ENCODE measurements around the gene ADARB2. TPM values are rescaled to one million over a fixed set of nuclear protein-coding genes. Genes with fewer than 3 reads are reported as not detected.

ADARB2 gene
- polyA plus RNA-seq, 6 donors from 2014 or later: 0.10 to 0.12 TPM; not detected in 4

DNA sequence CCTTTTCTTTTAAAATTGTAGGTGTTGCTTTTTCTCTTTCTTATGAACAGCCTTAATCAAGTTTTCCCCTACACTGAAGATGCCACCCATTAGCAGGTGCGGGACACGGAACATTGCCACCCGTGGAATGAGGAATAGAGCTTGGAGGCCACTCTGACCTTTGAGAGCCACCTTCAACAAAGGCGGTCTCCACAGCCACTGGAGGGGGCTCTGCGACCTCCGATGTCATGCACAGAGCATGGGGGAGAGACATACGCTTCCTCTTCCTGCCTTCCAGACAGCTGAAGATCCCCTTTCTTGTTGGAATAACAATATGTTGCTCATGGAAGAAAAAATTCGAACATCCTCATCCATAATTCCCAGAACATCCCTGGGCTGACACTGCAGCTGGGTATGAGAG, 39.1 kb downstream of the ADARB2 start:
- ATAC-seq (ENCODE audit: low read depth in 2 of 2) (no peak), DNase-seq (no peak)
- Mint-ChIP-seq H3K4me3 (no peak overlapping the region), H3K27me3 (peaks cover 32 to 56% (median 50%) of the 10 kb centered on the region in 3 donors), H3K4me1 (peaks cover 0 to 5% (median 4%) of the 10 kb centered on the region in 3 donors), H3K27ac (no peak overlapping the region), H3K36me3 (peaks cover 9% of the 10 kb centered on the region in 2 donors), H3K9me3 (peaks cover 0 to 4% (median 1%) of the 10 kb centered on the region in 7 donors)

DNA sequence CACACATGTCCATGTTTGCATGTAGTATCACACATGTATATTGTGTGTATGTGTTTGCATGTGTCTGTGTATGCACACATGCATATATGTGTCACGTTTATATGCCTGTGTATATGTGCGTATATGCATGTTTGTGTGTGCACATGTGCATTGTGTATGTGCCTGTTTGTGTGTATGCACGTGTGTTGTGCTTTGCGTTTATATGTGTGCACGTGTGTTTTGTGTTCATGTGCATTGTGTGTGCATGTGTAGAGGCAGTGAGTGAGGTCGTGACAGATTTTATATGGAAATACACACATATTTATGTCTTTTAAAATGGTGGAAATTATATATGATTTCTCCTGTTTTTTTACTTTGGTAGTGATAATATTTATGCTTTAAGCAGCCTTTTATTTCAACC, 41.2 kb downstream of the ADARB2 start:
- Mint-ChIP-seq H3K4me1 (peaks cover 0 to 4% (median 4%) of the 10 kb centered on the region in 3 donors), H3K4me3 (no peak overlapping the region), H3K27me3 (peaks cover 21 to 51% (median 43%) of the 10 kb centered on the region in 3 donors), H3K36me3 (no peaks in the 10 kb centered on the region), H3K27ac (no peak overlapping the region), H3K9me3 (peaks cover 0 to 4% (median 0%) of the 10 kb centered on the region in 7 donors)
- DNase-seq: no peak
- no peak for ATAC-seq (ENCODE audit: low read depth in 2 of 2)

DNA sequence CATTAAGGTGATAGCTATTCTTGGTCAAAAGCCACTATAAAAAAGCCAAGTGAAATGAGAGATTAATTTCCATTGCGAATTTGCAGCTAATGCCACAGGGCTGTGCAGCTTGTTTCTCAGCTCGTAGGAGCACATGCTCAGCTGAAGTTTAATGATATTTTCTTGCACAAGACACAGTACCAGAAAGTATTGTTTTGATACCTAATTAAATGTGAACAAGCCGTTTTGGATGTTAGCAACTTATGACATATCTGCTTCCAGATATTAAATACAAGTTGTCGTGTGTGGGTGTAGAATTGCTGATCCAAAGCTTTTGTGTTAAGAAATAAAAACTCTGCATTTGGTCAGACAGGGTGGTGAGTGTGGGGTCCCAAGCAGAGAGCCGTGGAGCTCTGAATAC, 47.2 kb downstream of the ADARB2 start:
- Mint-ChIP-seq H3K27me3 (peaks cover 40 to 56% (median 52%) of the 10 kb centered on the region in 3 donors), H3K27ac (no peak overlapping the region), H3K9me3 (peaks cover 0 to 4% (median 0%) of the 10 kb centered on the region in 7 donors), H3K36me3 (no peaks in the 10 kb centered on the region), H3K4me1 (peaks cover 0 to 4% (median 0%) of the 10 kb centered on the region in 3 donors), H3K4me3 (no peak overlapping the region)
- DNase-seq (no peak), ATAC-seq (ENCODE audit: low read depth in 2 of 2) (no peak)

DNA sequence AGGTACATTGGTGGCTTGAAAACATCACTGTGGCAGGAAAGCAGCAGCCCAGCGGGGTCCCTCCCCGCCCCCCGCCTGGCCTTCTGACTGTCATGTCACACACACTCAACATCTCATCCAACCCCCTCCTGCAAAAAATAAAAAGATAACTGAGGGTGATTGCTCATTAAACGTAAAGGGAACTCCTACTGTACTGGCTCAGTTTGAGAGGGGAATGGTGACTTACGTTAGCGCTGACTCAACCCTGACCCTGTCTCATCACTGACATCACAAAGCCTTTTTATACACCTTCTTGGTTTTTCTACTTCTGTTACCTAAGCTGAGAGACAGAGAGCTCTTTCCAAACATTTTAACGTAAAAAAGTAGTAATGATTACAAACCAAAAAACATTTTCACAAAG, 48.8 kb downstream of the ADARB2 start:
- Mint-ChIP-seq H3K27me3 (peaks cover 52 to 60% (median 56%) of the 10 kb centered on the region in 3 donors), H3K4me1 (no peaks in the 10 kb centered on the region), H3K9me3 (peaks cover 0 to 4% (median 0%) of the 10 kb centered on the region in 7 donors), H3K27ac (no peak overlapping the region), H3K4me3 (no peak overlapping the region), H3K36me3 (no peaks in the 10 kb centered on the region)
- ATAC-seq (ENCODE audit: low read depth in 2 of 2) (no peak), DNase-seq (no peak)

DNA sequence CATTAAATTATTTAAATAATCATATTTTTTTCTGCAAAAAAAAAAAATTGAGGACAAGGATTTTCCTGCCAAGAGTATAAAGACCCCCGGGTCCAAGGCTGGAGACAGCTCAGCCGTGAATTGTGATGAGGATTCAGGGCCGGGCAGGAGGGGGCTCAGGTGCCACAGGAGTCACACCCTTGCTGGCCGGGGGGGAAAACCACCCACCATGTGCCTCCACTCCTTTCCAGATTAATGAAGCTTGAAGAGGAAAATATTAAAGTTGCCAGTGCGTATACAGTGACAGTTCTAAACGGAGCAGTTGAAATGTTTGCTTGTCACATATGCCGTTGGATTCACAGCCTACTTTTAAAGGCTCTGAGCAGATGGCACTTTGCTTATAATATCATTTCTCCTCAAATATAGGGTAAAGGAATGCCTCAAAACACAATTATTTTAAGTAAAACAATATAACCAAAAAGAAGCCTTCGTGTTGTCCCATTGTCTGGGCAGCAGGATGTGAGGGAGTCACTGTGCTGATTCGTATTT, 49.6 kb downstream of the ADARB2 start:
- peaks cover 60 to 67% (median 62%) of the 10 kb centered on the region in 3 donors for H3K27me3 Mint-ChIP-seq
- ATAC-seq (ENCODE audit: low read depth in 2 of 2): no peak

DNA sequence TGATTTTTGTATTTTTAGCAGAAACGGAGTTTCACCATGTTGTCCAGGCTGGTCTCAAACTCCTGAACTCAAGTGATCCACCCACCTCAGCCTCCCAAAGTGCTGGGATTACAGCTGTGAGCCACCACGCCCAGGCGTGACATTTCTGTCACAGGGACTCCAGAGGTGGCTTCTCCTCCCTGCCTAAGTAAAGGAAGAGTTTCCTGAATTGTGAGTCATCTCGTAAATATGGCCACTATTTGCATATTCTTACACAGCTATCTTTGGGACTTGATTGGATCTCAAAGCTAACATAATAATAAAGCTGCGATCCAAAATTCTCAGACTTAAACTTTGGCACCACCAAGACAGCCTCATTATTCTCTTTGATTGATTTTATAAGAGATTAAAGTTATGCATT, 50.1 kb downstream of the ADARB2 start:
- no peak overlapping the region for H3K4me3 Mint-ChIP-seq
- peaks cover 0 to 4% (median 0%) of the 10 kb centered on the region in 7 donors for H3K9me3 Mint-ChIP-seq
- peaks cover 62 to 69% (median 63%) of the 10 kb centered on the region in 3 donors for H3K27me3 Mint-ChIP-seq

More for the DNA sequence above, 49.6 kb downstream of the ADARB2 start:
- Mint-ChIP-seq H3K4me1 (no peaks in the 10 kb centered on the region), H3K4me3 (no peak overlapping the region), H3K27ac (no peak overlapping the region), H3K9me3 (peaks cover 0 to 4% (median 0%) of the 10 kb centered on the region in 7 donors), H3K36me3 (no peaks in the 10 kb centered on the region)
- DNase-seq: no peak

DNA sequence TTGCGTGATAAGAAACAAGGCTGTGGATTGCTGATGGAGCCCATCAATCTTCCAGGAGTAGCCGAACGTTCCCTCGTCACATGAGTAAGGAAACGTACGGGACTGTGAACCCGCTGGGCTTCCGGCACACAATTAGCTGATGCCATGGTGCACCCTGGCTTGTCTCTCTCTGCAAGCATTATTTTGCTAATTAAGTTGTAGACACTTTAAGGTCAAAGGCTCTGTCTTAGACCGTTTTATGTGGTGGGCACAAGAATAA, 50.9 kb downstream of the ADARB2 start:
- Mint-ChIP-seq H3K9me3 (peaks cover 0 to 4% (median 0%) of the 10 kb centered on the region in 7 donors), H3K27ac (peak overlapping the region in 2 of 6 donors; percentile 17 to 44), H3K27me3 (peaks cover 57 to 67% (median 62%) of the 10 kb centered on the region in 3 donors), H3K4me1 (no peaks in the 10 kb centered on the region), H3K36me3 (no peaks in the 10 kb centered on the region), H3K4me3 (no peak overlapping the region)
- ATAC-seq (ENCODE audit: low read depth in 2 of 2): no peak
- DNase-seq: no peak

More for the DNA sequence above, 50.1 kb downstream of the ADARB2 start:
- Mint-ChIP-seq H3K27ac (peak overlapping the region in 1 of 6 donors; percentile 54), H3K36me3 (no peaks in the 10 kb centered on the region), H3K4me1 (no peaks in the 10 kb centered on the region)
- no peak for DNase-seq
- ATAC-seq (ENCODE audit: low read depth in 2 of 2): no peak

DNA sequence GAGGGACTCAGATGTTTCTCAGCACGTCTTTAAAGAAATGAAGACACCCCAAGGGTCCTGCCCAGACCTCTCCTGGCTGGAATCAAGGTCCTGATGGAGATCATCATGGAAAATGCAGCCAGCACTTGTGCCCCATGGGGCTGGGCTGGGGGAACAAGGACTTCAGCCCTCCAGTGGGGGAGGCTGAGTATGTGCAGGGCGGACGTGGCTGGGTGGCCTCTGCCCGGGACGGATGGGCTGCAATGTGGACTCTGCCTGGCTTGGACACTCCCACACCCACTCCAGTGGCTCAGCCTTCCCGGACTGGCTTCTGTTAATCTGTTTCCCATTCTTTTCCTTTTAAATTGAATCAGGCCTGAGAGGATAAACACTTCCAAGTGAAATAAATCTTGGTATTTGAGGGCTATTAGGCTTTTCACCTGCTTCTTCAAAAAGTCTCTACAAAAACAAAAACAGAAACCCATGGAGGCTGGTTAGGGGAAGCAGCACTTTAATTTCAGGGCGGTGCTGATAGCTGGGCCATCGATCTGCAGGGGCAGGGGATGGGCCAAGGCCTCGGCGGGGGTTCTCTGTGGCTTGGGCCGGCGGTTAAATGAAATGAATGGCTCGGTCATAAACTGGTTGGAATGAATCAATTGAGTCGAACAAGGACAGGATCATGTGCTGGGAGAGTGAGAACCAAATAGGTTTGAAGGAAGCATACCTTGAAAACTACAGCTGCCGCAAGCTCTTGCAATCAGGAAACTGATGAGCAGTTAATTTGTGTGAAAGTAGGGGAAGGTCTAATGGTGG, 51.4 kb downstream of the ADARB2 start:
- Mint-ChIP-seq H3K27me3 (peaks cover 58 to 66% (median 58%) of the 10 kb centered on the region in 3 donors), H3K4me1 (no peaks in the 10 kb centered on the region), H3K36me3 (no peaks in the 10 kb centered on the region), H3K9me3 (peaks cover 0 to 4% (median 0%) of the 10 kb centered on the region in 7 donors), H3K4me3 (no peak overlapping the region), H3K27ac (peak overlapping the region in 1 of 6 donors; percentile 17)
- ATAC-seq (ENCODE audit: low read depth in 2 of 2) (no peak), DNase-seq (no peak)

DNA sequence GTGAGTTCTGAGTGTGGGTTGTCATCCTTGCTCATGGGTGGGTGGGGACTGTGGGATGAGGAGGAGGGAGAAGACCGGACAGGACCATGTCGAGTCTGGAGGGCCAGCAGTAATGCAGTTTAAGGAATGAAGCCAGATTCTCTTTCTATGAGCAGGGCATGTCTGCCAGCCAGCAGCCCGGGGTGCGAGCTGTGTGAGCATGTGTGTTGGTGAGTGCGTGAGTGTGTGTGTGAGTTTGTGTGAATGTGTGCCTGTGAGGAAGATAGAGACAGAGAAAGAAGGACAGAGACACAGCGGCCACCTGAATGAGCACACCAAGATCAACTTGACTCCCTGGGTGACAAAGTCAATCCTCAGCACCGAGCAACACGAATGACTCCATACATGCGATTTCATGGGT, 52.3 kb downstream of the ADARB2 start:
- Mint-ChIP-seq H3K27me3 (peaks cover 56 to 66% (median 58%) of the 10 kb centered on the region in 3 donors), H3K36me3 (no peaks in the 10 kb centered on the region), H3K4me3 (peak overlapping the region in 2 of 8 donors; percentile 54 to 76), H3K4me1 (no peaks in the 10 kb centered on the region), H3K27ac (peak overlapping the region in 1 of 6 donors; percentile 0), H3K9me3 (peaks cover 0 to 4% (median 0%) of the 10 kb centered on the region in 7 donors)
- ATAC-seq (ENCODE audit: low read depth in 2 of 2) (no peak), DNase-seq (no peak)

DNA sequence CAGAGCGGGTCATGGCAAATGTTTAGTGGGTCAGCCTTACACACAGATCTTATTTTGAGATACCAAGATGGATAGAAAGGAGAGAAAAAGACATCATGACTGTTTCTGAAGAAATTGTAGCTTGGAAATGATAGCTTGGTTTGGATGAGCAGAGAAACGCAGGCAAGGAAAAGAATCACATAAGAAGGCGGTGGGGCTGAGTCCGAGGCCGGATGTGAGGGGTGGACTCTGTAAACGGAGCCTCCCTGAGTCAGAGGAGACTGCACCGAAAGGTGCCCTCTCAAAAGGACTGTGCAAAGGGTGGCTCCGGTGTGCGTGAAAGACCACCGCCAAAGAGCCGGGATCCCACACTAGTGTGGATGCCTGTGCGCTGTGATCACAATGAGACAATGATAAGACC, 53.7 kb downstream of the ADARB2 start:
- no peak overlapping the region for H3K4me3 Mint-ChIP-seq
- no peaks in the 10 kb centered on the region for H3K36me3 Mint-ChIP-seq
- no peaks in the 10 kb centered on the region for H3K4me1 Mint-ChIP-seq
- peaks cover 0 to under 1% (median 0%) of the 10 kb centered on the region in 7 donors for H3K9me3 Mint-ChIP-seq
- peaks cover 50 to 72% (median 58%) of the 10 kb centered on the region in 3 donors for H3K27me3 Mint-ChIP-seq
- DNase-seq (no peak), ATAC-seq (ENCODE audit: low read depth in 2 of 2) (no peak)
- H3K27ac Mint-ChIP-seq: no peak overlapping the region

DNA sequence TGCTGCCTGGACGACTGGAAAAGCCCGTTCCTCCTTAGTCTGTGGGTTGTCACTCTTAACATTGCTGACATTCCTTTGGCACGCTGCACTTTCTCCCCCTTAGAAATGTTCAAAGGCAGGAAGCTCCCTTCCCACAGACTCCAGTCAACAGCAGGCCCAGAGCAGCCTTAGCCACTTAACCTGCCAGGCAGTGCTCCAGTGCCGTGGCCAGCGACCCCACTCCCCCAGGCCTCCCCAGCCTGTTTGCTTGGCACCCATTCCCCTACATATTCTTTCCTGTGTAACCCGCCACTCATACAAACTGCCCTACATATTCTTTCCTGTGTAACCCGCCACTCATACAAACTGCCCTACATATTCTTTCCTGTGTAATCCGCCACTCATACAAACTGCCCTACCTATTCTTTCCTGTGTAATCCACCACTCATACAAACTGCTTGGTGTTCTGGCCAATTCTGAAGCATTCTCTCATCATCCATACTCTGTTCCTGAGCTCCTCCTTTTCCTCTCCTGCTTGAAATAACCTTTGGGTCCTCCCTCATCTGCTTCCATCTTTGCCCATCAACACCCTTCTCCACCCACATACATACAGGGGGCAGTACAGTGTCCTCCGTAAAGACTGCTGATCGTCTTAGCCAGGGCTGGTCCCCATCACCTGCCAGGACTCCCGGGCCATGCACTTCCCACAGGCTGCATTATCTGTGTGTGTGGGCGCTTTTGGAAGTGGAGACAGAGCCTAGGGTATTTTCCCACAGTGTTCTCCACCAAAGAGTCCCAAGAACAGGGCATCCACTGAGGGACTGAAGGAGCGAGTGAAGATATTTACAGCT, 57.3 kb downstream of the ADARB2 start:
- H3K4me3 Mint-ChIP-seq: no peak overlapping the region
- no peaks in the 10 kb centered on the region for H3K9me3 Mint-ChIP-seq
- peaks cover 0 to 3% of the 10 kb centered on the region in 2 donors for H3K36me3 Mint-ChIP-seq
- H3K27ac Mint-ChIP-seq: no peak overlapping the region
- no peak for DNase-seq
- peaks cover 4 to 7% (median 6%) of the 10 kb centered on the region in 3 donors for H3K4me1 Mint-ChIP-seq
- ATAC-seq (ENCODE audit: low read depth in 2 of 2): no peak
- peaks cover 50 to 74% (median 62%) of the 10 kb centered on the region in 3 donors for H3K27me3 Mint-ChIP-seq

DNA sequence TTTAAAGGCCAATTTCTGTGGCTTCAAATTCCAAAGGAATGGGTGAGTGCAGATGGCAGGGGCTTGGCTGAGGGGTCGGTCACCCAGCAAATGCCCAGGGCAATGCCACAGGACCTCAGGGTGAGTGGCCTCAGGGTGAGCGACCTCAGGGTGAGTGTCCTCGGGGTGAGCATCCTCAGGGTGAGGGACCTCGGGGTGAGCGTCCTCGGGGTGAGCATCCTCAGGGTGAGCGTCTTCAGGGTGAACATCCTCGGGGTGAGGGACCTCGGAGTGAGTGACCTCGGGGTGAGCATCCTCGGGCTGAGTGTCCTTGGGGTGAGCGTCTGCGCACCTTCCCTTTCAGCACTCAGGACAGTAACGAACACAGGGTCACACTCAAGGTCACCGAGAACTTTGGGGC, 59.2 kb downstream of the ADARB2 start:
- Mint-ChIP-seq H3K27ac (no peak overlapping the region), H3K9me3 (no peaks in the 10 kb centered on the region), H3K4me3 (no peak overlapping the region), H3K36me3 (peaks cover 0 to 8% of the 10 kb centered on the region in 2 donors), H3K4me1 (peaks cover 8 to 17% (median 12%) of the 10 kb centered on the region in 3 donors), H3K27me3 (peaks cover 44 to 64% (median 56%) of the 10 kb centered on the region in 3 donors)
- DNase-seq (no peak), ATAC-seq (ENCODE audit: low read depth in 2 of 2) (no peak)

DNA sequence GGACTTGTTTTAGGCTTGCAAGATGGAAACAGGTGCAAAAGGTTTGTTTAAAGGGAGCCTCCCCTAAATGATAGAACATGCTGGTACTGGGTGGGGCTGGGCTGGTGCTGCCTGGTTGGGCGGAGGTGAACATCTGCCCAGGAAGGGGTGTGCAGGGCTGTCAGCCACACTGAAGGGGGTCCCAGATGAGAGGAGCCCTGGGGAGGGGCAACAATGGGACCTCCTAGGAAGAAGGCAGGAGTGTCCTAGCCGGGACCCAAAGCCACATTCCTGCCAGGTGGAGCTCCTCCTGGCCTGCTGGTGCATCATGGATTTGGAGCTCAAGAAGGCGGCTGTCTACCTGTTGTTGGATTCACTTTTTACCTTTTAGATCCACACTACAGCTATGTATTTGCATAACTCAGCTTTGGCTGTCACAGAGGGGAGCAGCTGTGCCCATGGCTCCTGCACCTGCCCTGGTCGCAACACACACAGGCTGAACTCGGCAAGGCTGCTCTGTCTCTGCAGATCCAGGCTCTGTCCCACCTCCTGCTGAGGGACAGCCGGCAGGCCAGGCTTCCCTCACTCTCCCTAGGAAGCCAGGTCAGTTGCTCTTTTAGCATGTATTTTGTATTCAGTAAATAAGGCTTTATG, 59.9 kb downstream of the ADARB2 start:
- ATAC-seq (ENCODE audit: low read depth in 2 of 2): peak in 1 of 2 donors; percentile 60
- Mint-ChIP-seq H3K36me3 (peaks cover 0 to 8% of the 10 kb centered on the region in 2 donors), H3K9me3 (no peaks in the 10 kb centered on the region), H3K4me1 (peaks cover 8 to 17% (median 12%) of the 10 kb centered on the region in 3 donors), H3K4me3 (peak overlapping the region in 1 of 8 donors; percentile 70), H3K27ac (peak overlapping the region in 1 of 6 donors; percentile 10), H3K27me3 (peaks cover 44 to 60% (median 49%) of the 10 kb centered on the region in 3 donors)
- no peak for DNase-seq
